GM23338 (cell line): ENCODE measurements around the gene USP43. TPM values are rescaled to one million over a fixed set of nuclear protein-coding genes. Genes with fewer than 3 reads are reported as not detected.

Experiments
- ATAC-seq: fragments of 200-7000 bp; cut with Tn5 transposase; 3 replicates; pipeline ENCODE4 v1.9.1; 2020
- DNase-seq: peaks from one replicate; pipeline ENCODE4 v3.0.0-alpha.2; 2015; ENCODE audit warnings: low spot score
- H2AFZ ChIP-seq: fragments of 200-600 bp; sonication (generic); 2 replicates; pipeline ENCODE4 v1.8.0; 2016; ENCODE audit warnings: antibody characterized with exemption, mild to moderate bottlenecking, moderate library complexity
- H3F3A ChIP-seq: fragments of 200-600 bp; sonication (generic); replicated peaks from 2 replicates; pipeline ENCODE4 v1.8.0; 2017; ENCODE audit warnings: antibody characterized with exemption, mixed run types, low read depth
- H3K27ac ChIP-seq: fragments of 200-600 bp; sonication (generic); 2 replicates; pipeline ENCODE4 v1.6.1; 2016; ENCODE audit warnings: low read depth
- H3K27me3 ChIP-seq: fragments of 200-600 bp; sonication (generic); 2 replicates; pipeline ENCODE4 v1.8.0; 2016; ENCODE audit warnings: mild to moderate bottlenecking, mixed run types, moderate library complexity; ENCODE audit not compliant: insufficient read depth
- H3K36me3 ChIP-seq: fragments of 200-600 bp; sonication (generic); 2 replicates; pipeline ENCODE4 v1.8.0; 2016; ENCODE audit warnings: mild to moderate bottlenecking; ENCODE audit not compliant: insufficient read depth
- H3K4me1 ChIP-seq: fragments of 200-600 bp; sonication (generic); 2 replicates; pipeline ENCODE4 v1.8.0; 2016; ENCODE audit warnings: mild to moderate bottlenecking, moderate library complexity; ENCODE audit not compliant: insufficient read depth
- H3K4me2 ChIP-seq: fragments of 200-600 bp; sonication (generic); 2 replicates; pipeline ENCODE4 v1.7.1; 2017; ENCODE audit warnings: mixed run types
- H3K4me3 ChIP-seq: fragments of 200-600 bp; sonication (generic); 2 replicates; pipeline ENCODE4 v1.6.1; 2016; ENCODE audit warnings: mixed run types
- H3K79me2 ChIP-seq: fragments of 200-600 bp; sonication (generic); replicated peaks from 2 replicates; pipeline ENCODE4 v1.8.0; 2017; ENCODE audit warnings: mild to moderate bottlenecking; ENCODE audit not compliant: insufficient read depth
- H3K9me2 ChIP-seq: fragments of 200-600 bp; sonication (generic); 2 replicates; pipeline ENCODE4 v1.8.0; 2017; ENCODE audit not compliant: insufficient read depth
- H4K20me1 ChIP-seq: fragments of 200-600 bp; sonication (generic); replicated peaks from 2 replicates; pipeline ENCODE4 v1.8.0; 2017; ENCODE audit warnings: mild to moderate bottlenecking; ENCODE audit not compliant: insufficient read depth
- H3K27ac Mint-ChIP-seq: 2 replicates; pipeline ENCODE4 v1.8.0; 2020; ENCODE audit warnings: inconsistent platforms, mild to moderate bottlenecking, moderate library complexity, mixed read lengths
- H3K27me3 Mint-ChIP-seq: 3 replicates; pipeline ENCODE4 v1.8.0; 2022; ENCODE audit warnings: low read depth, mild to moderate bottlenecking, moderate library complexity, mixed read lengths, inconsistent platforms; ENCODE audit not compliant: insufficient read depth, poor library complexity
- H3K36me3 Mint-ChIP-seq: 3 replicates; pipeline ENCODE4 v1.8.0; 2021; ENCODE audit warnings: low read depth, mild to moderate bottlenecking, inconsistent platforms, moderate library complexity, mixed read lengths
- H3K4me1 Mint-ChIP-seq: 3 replicates; pipeline ENCODE4 v1.8.0; 2020; ENCODE audit warnings: mild to moderate bottlenecking, inconsistent platforms, mixed read lengths
- H3K4me3 Mint-ChIP-seq: 3 replicates; pipeline ENCODE4 v1.8.0; 2021; ENCODE audit warnings: moderate library complexity, mild to moderate bottlenecking, inconsistent platforms, mixed read lengths
- H3K9me3 Mint-ChIP-seq: 3 replicates; pipeline ENCODE4 v1.8.0; 2020; ENCODE audit warnings: moderate library complexity, mild to moderate bottlenecking, inconsistent platforms, mixed read lengths
- CREB1 ChIP-seq: fragments of 250-450 bp; sonication (Bioruptor Pico); IDR thresholded peaks from 2 replicates; pipeline ENCODE4 v1.5.0; 2020; ENCODE audit warnings: low read depth, mild to moderate bottlenecking, moderate library complexity
- EZH2 ChIP-seq: fragments of 200-600 bp; sonication (generic); IDR thresholded peaks from one replicate; pipeline ENCODE4 v1.8.0; 2017; ENCODE audit warnings: antibody characterized with exemption, mild to moderate bottlenecking, low read depth; ENCODE audit not compliant: unreplicated experiment
- JUNB ChIP-seq: IDR thresholded peaks from one replicate; pipeline ENCODE4 v1.6.1; 2016; ENCODE audit warnings: antibody characterized with exemption; ENCODE audit not compliant: unreplicated experiment
- NANOG ChIP-seq: IDR thresholded peaks from 2 replicates; pipeline ENCODE4 v1.6.1; 2016; ENCODE audit warnings: antibody characterized with exemption, borderline replicate concordance
- STAT1 ChIP-seq: IDR thresholded peaks from one replicate; pipeline ENCODE4 v1.6.1; 2016; ENCODE audit warnings: antibody characterized with exemption; ENCODE audit not compliant: unreplicated experiment
- ZNF331 ChIP-seq: fragments of 250-450 bp; sonication (Bioruptor Pico); IDR thresholded peaks from 2 replicates; pipeline ENCODE4 v1.5.0; 2020; ENCODE audit warnings: low read depth, mild to moderate bottlenecking, moderate library complexity
- polyA plus RNA-seq: library from polyadenylated mRNA; unstranded; fragments of >200 nt; fragmentation: Nextera tagmentation; extraction: Ambion mirVana; gene quantifications from 2 replicates; pipeline ENCODE4 v1.2.1, GENCODE V29; 2016
- total RNA-seq: library from RNA; depleted of rRNA; stranded (reverse); fragments of >200 nt; shearing (Covaris generic); gene quantifications from 2 replicates; pipeline ENCODE4 v1.2.3, GENCODE V29; 2014
- TF ChIP-seq, protein P1 (sequence below), 2 experiments: fragments of 200-600 bp in 1 of 2; sonication (generic) in 1 of 2; conservative IDR thresholded peaks; 2 replicates each; pipeline versions ENCODE4 v1.5.1 to v1.6.1; 2016 to 2017; ENCODE audit warnings: antibody characterized with exemption in 2 of 2, low read depth in 2 of 2, mild to moderate bottlenecking in 2 of 2, moderate library complexity in 1 of 2
- TF ChIP-seq, protein P2 (sequence below): IDR thresholded peaks from 2 replicates; pipeline ENCODE4 v1.6.1; 2016; ENCODE audit warnings: antibody characterized with exemption

USP43 gene
- total and polyA plus RNA-seq, 2 experiments from 2014 or later: 5.7 to 12.5 TPM

DNA sequence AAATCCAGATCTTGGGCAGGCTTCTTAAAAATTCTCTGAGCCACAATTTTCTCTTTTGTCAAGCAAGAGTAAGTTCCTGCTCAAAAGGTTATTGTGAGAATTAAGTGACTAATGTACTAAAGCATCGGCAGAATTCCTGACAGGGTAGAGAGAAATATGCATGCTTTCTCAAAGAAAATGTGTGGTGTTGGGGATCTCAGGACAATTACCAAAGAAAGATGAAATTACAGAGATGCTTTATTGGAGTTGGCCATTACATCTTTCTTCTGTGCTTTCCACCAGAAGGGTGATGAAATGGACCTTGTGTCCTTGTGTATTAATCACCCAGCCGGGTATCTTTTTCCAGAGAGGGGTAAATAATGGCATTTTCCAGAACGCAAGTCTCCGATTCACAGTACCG is 1.7 kb upstream of the USP43 start (continued):
- TF ChIP-seq JUNB (no peak), STAT1 (no peak), CREB1 (CRISPR knock-in tag) (no peak)
- TF ChIP-seq, protein P1, sequence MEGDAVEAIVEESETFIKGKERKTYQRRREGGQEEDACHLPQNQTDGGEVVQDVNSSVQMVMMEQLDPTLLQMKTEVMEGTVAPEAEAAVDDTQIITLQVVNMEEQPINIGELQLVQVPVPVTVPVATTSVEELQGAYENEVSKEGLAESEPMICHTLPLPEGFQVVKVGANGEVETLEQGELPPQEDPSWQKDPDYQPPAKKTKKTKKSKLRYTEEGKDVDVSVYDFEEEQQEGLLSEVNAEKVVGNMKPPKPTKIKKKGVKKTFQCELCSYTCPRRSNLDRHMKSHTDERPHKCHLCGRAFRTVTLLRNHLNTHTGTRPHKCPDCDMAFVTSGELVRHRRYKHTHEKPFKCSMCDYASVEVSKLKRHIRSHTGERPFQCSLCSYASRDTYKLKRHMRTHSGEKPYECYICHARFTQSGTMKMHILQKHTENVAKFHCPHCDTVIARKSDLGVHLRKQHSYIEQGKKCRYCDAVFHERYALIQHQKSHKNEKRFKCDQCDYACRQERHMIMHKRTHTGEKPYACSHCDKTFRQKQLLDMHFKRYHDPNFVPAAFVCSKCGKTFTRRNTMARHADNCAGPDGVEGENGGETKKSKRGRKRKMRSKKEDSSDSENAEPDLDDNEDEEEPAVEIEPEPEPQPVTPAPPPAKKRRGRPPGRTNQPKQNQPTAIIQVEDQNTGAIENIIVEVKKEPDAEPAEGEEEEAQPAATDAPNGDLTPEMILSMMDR (conservative IDR thresholded peaks at IDR 0.05; ENCODE audit: low read depth in 2 of 2): no peak
- TF ChIP-seq, protein P2, sequence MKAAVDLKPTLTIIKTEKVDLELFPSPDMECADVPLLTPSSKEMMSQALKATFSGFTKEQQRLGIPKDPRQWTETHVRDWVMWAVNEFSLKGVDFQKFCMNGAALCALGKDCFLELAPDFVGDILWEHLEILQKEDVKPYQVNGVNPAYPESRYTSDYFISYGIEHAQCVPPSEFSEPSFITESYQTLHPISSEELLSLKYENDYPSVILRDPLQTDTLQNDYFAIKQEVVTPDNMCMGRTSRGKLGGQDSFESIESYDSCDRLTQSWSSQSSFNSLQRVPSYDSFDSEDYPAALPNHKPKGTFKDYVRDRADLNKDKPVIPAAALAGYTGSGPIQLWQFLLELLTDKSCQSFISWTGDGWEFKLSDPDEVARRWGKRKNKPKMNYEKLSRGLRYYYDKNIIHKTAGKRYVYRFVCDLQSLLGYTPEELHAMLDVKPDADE: no peak

DNA sequence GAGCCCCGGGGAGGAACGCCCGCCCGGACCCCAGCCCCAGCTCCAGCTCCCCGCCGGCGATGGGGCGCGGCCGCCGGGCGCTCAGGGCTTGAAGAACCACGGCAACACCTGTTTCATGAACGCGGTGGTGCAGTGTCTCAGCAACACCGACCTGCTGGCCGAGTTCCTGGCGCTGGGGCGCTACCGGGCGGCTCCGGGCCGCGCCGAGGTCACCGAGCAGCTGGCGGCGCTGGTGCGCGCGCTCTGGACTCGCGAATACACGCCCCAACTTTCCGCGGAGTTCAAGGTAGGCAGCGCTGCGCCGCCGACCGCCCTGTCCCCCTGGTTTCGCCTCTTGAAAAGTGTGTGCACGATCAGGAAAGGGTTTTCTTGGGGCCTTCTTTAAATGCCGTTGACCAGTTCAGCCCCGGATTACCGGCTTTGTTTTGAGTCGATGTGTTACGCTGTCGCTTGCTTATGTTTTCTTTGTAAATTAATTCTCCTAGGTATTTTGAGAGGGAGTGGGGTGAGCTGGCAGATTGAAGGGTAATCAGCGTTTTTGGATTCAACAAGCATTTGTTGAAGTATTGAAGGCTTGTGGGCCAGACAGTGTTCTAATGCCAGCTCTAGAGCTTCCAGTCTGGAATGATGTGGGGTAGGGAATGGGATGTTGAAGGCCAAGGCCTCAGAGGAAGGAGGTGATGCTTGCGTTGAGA is 681 bp downstream of the USP43 start:
- Histone ChIP-seq H4K20me1 (peaks cover 8% of the 10 kb centered on the region; the same call in 1 of the 2 replicates), H3K4me1 (peaks cover 23% of the 10 kb centered on the region), H3K4me3 (peak overlapping the region; percentile 97), H2AFZ (0 out of 2 replicates have a peak overlapping the region, but pooled peaks have one; percentile 33), H3K36me3 (no peaks in the 10 kb centered on the region), H3K27me3 (peaks cover 14% of the 10 kb centered on the region), H3F3A (0 out of 2 replicates have a peak, but pooled peaks cover 4% of the 10 kb centered on the region), H3K79me2 (peaks cover 39% of the 10 kb centered on the region), H3K27ac (no peak overlapping the region), H3K4me2 (peak overlapping the region; percentile 99), H3K9me2 (no peaks in the 10 kb centered on the region)
- 0 out of 3 replicates have a peak, but pooled peaks cover 4% of the 10 kb centered on the region for H3K36me3 Mint-ChIP-seq
- no peak overlapping the region for H3K27ac Mint-ChIP-seq
- TF ChIP-seq, protein P1 (conservative IDR thresholded peaks at IDR 0.05; ENCODE audit: low read depth in 2 of 2): peak in 1 of 2 experiments; percentile 35; a peak in 2 of 4 replicates
- TF ChIP-seq EZH2: no peak
- H3K4me1 Mint-ChIP-seq: peaks cover 39% of the 10 kb centered on the region
- peak overlapping the region; percentile 81 for H3K4me3 Mint-ChIP-seq
- H3K27me3 Mint-ChIP-seq: peaks cover 19% of the 10 kb centered on the region
- no peaks in the 10 kb centered on the region for H3K9me3 Mint-ChIP-seq
- ATAC-seq (peak; percentile 54), DNase-seq (peak; percentile 79)

DNA sequence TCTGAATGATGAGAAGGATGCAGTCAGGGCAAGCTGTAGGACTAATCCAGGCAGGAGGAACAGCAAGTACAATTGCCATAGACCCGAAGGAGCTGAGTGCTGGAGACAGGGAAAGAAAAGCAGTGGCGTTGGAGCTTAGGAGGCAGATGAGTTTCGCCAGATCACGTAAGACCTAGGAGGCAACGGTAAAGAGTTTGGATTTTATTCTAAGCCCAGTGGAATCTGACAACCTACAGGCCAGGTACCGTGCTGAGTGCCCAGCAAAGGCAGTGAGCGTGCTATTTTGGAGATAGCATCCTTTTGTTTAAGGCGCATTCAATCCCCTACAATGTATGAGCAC is 1.2 kb downstream of the USP43 start:
- Mint-ChIP-seq H3K36me3 (0 out of 3 replicates have a peak, but pooled peaks cover 4% of the 10 kb centered on the region), H3K27ac (no peak overlapping the region), H3K4me3 (peak overlapping the region; percentile 81), H3K4me1 (peaks cover 38% of the 10 kb centered on the region), H3K27me3 (peaks cover 19% of the 10 kb centered on the region), H3K9me3 (no peaks in the 10 kb centered on the region)
- no peaks in the 10 kb centered on the region for H3K36me3 ChIP-seq
- DNase-seq (peak; percentile 25), ATAC-seq (no peak)
- peaks cover 23% of the 10 kb centered on the region for H3K4me1 ChIP-seq
- peak overlapping the region; percentile 99 for H3K4me2 ChIP-seq
- peaks cover 44% of the 10 kb centered on the region for H3K79me2 ChIP-seq
- H3K27ac ChIP-seq: no peak overlapping the region
- peaks cover 14% of the 10 kb centered on the region for H3K27me3 ChIP-seq
- peaks cover 8% of the 10 kb centered on the region; the same call in 1 of the 2 replicates for H4K20me1 ChIP-seq
- H3K4me3 ChIP-seq: peak overlapping the region; percentile 97
- H3F3A ChIP-seq: 0 out of 2 replicates have a peak, but pooled peaks cover 3% of the 10 kb centered on the region
- H2AFZ ChIP-seq: 0 out of 2 replicates have a peak overlapping the region, but pooled peaks have one; percentile 33
- H3K9me2 ChIP-seq: no peaks in the 10 kb centered on the region
- TF ChIP-seq, protein P1 (conservative IDR thresholded peaks at IDR 0.05; ENCODE audit: low read depth in 2 of 2): no peak
- TF ChIP-seq ZNF331 (no peak), NANOG (no peak), STAT1 (no peak), JUNB (no peak)
- TF ChIP-seq, protein P2: no peak
